HepG2 (cell line): ENCODE measurements around the gene PGAP3. TPM values are rescaled to one million over a fixed set of nuclear protein-coding genes. Genes with fewer than 3 reads are reported as not detected.

Experiments used
- ATAD3A ChIP-seq: sonication (generic); formaldehyde crosslinking; IDR thresholded peaks from 2 replicates; pipeline ENCODE4 v1.4.0; 2020; ENCODE audit warnings: missing genetic modification reagents
- CBFB ChIP-seq: sonication (generic); formaldehyde crosslinking; IDR thresholded peaks from 2 replicates; pipeline ENCODE4 v1.4.0; 2020; ENCODE audit warnings: missing genetic modification reagents
- GATAD2A ChIP-seq: IDR thresholded peaks from 2 replicates; pipeline ENCODE4 v1.6.1; 2016
- KIAA2018 ChIP-seq: sonication (generic); formaldehyde crosslinking; IDR thresholded peaks from 2 replicates; pipeline ENCODE4 v1.5.0; 2020; ENCODE audit warnings: mild to moderate bottlenecking, missing genetic modification reagents, borderline replicate concordance
- KLF11 ChIP-seq: IDR thresholded peaks from 2 replicates; pipeline ENCODE4 v1.6.1; 2016; ENCODE audit warnings: missing compliant biosample characterization
- KLF13 ChIP-seq: sonication (generic); formaldehyde crosslinking; IDR thresholded peaks from 2 replicates; pipeline ENCODE4 v1.4.0; 2020; ENCODE audit warnings: mild to moderate bottlenecking, missing genetic modification reagents
- NFE2L1 ChIP-seq: sonication (generic); formaldehyde crosslinking; IDR thresholded peaks from 2 replicates; pipeline ENCODE4 v1.4.0; 2020; ENCODE audit warnings: missing genetic modification reagents, mild to moderate bottlenecking, borderline replicate concordance
- POLR2A ChIP-seq, 2 experiments: IDR thresholded peaks; 2 replicates each; pipeline ENCODE4 v1.6.1; 2011; ENCODE audit warnings: low read depth in 2 of 2, low read length in 2 of 2, mild to moderate bottlenecking in 1 of 2, moderate library complexity in 1 of 2; ENCODE audit not compliant: insufficient read depth in 1 of 2
- SIN3A ChIP-seq: IDR thresholded peaks from 2 replicates; pipeline ENCODE4 v1.6.1; 2011; ENCODE audit warnings: low read depth, mild to moderate bottlenecking, control low read depth, low read length, borderline replicate concordance
- TP53 ChIP-seq: sonication (generic); formaldehyde crosslinking; conservative IDR thresholded peaks from 2 replicates; pipeline ENCODE4 v1.4.0; 2020; ENCODE audit warnings: missing genetic modification reagents
- ZNF496 ChIP-seq: sonication (generic); formaldehyde crosslinking; IDR thresholded peaks from 2 replicates; pipeline ENCODE4 v1.8.1; 2023; ENCODE audit warnings: mild to moderate bottlenecking, moderate library complexity, missing genetic modification reagents; ENCODE audit not compliant: insufficient replicate concordance
- polyA plus RNA-seq, 8 experiments: library from polyadenylated mRNA; depleted of rRNA in 3 of 8; stranded (reverse) in 7 of 8; unstranded in 1 of 8; fragments of >200 nt; fragmentation: Illumina TruSeq in 4 of 8; extraction: Trizol in 4 of 8; gene quantifications; 2 replicates each; pipeline versions ENCODE4 v1.2.1 to v1.2.3, GENCODE V29; 2011 to 2016; ENCODE audit warnings: low read depth in 4 of 8, missing spikeins in 1 of 8, mixed read lengths in 1 of 8; ENCODE audit not compliant: insufficient read depth in 1 of 8
- total RNA-seq, 5 experiments: library from RNA; depleted of rRNA; stranded (reverse); fragments of >200 nt; fragmentation: Illumina TruSeq; extraction: Trizol; gene quantifications; 2 replicates each; pipeline ENCODE4 v1.2.3, GENCODE V29; 2016; ENCODE audit warnings: low read depth in 1 of 5
- TF ChIP-seq, protein P1 (sequence below): fragments of 450-650 bp; IDR thresholded peaks from 2 replicates; pipeline ENCODE4 v1.6.1; 2016

Gene PGAP3
- total and polyA plus RNA-seq, 2 of the 13 experiments (the other 11 are each of a cell fraction or from before 2014, with no cell fraction given), result 11.9 to 14.6 TPM

DNA sequence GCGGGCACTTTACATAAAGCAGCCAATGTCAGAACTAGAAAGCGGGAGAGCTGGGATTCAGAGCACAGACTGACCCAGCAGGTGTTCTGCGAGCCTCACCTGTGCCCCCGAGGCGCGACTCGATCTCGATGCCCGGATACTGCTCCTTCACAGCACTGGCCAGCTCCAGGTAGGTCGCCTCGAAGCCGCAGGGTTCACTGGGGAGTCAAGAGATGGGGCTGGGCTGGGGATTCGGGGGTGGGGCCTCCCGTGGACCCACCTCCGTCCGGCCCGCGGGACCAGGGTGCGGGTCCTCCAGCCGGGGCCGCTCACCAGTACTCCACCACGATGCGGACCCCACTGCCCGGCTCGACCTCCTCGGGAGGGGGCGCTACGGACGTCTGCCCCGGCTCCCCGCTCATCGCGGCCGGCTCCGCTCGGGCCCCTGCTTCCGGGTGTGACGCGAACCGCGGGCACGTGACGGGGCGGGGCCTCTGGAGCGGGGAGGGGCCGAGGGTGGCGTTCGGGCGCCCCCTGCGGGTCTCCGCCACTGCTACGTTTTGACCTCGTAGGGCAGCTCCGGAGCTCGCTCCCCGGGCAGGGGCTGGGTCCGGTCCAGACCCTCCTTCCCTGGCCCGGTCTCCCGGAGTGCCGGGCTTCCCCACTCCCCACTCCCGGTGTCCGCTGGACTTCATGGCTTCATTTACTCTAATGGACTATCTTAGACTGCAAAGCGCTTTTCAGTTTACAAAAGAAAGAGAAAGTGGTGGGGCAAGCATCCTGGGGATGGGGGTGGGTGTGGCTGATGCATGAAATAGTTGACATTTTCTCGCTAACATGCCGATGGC is 42.5 kb upstream of the PGAP3 start, which contains the start of gene MIEN1 (continued):
- TF ChIP-seq, protein P1, sequence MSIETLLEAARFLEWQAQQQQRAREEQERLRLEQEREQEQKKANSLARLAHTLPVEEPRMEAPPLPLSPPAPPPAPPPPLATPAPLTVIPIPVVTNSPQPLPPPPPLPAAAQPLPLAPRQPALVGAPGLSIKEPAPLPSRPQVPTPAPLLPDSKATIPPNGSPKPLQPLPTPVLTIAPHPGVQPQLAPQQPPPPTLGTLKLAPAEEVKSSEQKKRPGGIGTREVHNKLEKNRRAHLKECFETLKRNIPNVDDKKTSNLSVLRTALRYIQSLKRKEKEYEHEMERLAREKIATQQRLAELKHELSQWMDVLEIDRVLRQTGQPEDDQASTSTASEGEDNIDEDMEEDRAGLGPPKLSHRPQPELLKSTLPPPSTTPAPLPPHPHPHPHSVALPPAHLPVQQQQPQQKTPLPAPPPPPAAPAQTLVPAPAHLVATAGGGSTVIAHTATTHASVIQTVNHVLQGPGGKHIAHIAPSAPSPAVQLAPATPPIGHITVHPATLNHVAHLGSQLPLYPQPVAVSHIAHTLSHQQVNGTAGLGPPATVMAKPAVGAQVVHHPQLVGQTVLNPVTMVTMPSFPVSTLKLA, result 0 out of 2 replicates have a peak, but pooled peaks have one; percentile 38
- TF ChIP-seq ZNF496 (CRISPR knock-in tag) (no peak), KLF13 (CRISPR knock-in tag) (0 out of 2 replicates have a peak, but pooled peaks have one; percentile 47), GATAD2A (CRISPR knock-in tag) (peak; percentile 59; the same call in 1 of the 2 replicates), KIAA2018 (CRISPR knock-in tag) (no peak), KLF11 (CRISPR knock-in tag) (no peak), POLR2A (IDR thresholded peaks at IDR 0.05; ENCODE audit: insufficient read depth in 1 of 2, low read depth in 2 of 2, low read length in 2 of 2) (peak; percentile 56 to 84), TP53 (CRISPR knock-in tag) (0 out of 2 replicates have a peak, but pooled peaks have one; percentile 18), SIN3A (peak; percentile 85; the same call in 1 of the 2 replicates), NFE2L1 (CRISPR knock-in tag) (no peak), CBFB (CRISPR knock-in tag) (peak; percentile 88), ATAD3A (CRISPR knock-in tag) (no peak)
